ENCODE results near the gene RMI1. TPM values are rescaled to one million over a fixed set of nuclear protein-coding genes. Genes with fewer than 3 reads are reported as not detected.

RMI1 gene
- total and polyA plus RNA-seq, 2 donors (not counting 3 experiments of a cell fraction or from before 2014, with no cell fraction given): 1.1 to 11.5 TPM

GRCh38 chr9:83933790-83934189, 46.8 kb upstream of the RMI1 start:
- POLR2A ChIA-PET: no interaction called here
- intact Hi-C loops (cut with micrococcal nuclease): loop anchor here (2.0 kb wide), 1 partner anchor 47 kb away; the partner anchor contains the start of genes HNRNPK and RMI1

More at GRCh38 chr9:83933790-83934189, 46.8 kb upstream of the RMI1 start:
- FAIRE-seq (no peak), DNase-seq (ENCODE audit: low read depth, low spot score) (no peak)
- CTCF ChIA-PET: interaction anchor here (2.1 to 3.1 kb wide), 3 partner anchors 13 to 332 kb away, joined by 7 to 15 read pairs (median 8); partner anchors contain the start of gene KIF27
- Histone ChIP-seq H3K4me3 (replicated peaks in 1 of 3; ENCODE audit: insufficient read depth in 1 of 3, low read depth in 1 of 3, low read length in 3 of 3) (no peak overlapping the region), H3K27ac (ENCODE audit: insufficient read depth, low read depth, low read length) (no peak overlapping the region), H3K79me2 (ENCODE audit: control insufficient read depth, insufficient read depth, low read length) (no peaks in the 10 kb centered on the region), H2AFZ (ENCODE audit: low read depth, low read length) (no peak overlapping the region), H3K4me2 (ENCODE audit: insufficient read depth, low read length) (no peak overlapping the region), H3K9me3 (replicated peaks; ENCODE audit: control insufficient read depth, insufficient read depth, low read length) (no peaks in the 10 kb centered on the region), H3K4me1 (ENCODE audit: control insufficient read depth, extremely low read depth, insufficient read depth, low read length) (peaks cover 7% of the 10 kb centered on the region), H3K9ac (replicated peaks; ENCODE audit: extremely low read depth, insufficient read depth, low read length) (no peak overlapping the region), H4K20me1 (replicated peaks; ENCODE audit: control insufficient read depth, extremely low read depth, insufficient read depth, low read length) (no peaks in the 10 kb centered on the region), H3K36me3 (ENCODE audit: control insufficient read depth in 2 of 2, extremely low read depth in 1 of 2, insufficient read depth in 2 of 2, low read length in 2 of 2) (no peaks in the 10 kb centered on the region), H3K9me1 (replicated peaks; ENCODE audit: control insufficient read depth, extremely low read depth, insufficient read depth, low read length) (no peaks in the 10 kb centered on the region), H3K27me3 (ENCODE audit: control insufficient read depth in 2 of 2, insufficient read depth in 2 of 2, low read length in 2 of 2) (no peaks in the 10 kb centered on the region)
- dilution Hi-C loops (cut with MboI; ENCODE audit: extremely low pct_ligation_motif_present, low sequenced_read_pairs): no loop called here
- TF ChIP-seq MYC (IDR thresholded peaks at IDR 0.05; ENCODE audit: low read depth, low read length) (no peak), CTCF (IDR thresholded peaks at IDR 0.05; ENCODE audit: extremely low read depth in 1 of 2, insufficient read depth in 1 of 2, low read depth in 1 of 2, low read length in 2 of 2) (no peak), MAX (IDR thresholded peaks at IDR 0.05; ENCODE audit: insufficient read depth, insufficient read length) (no peak)
- BruUV-seq (replicated peaks): no TSS peak

All from endothelial cell of umbilical vein (primary cell).